Astrocyte of the cerebellum (primary cell): Measurements from ENCODE around the gene ASPN.
"Not testable (repeated sequence)": the region's sequence is repeated elsewhere in the genome, so short reads cannot be mapped to it uniquely, and the experiment has no call there.

ENCODE experiments used
- DNase-seq: peaks from one replicate; pipeline ENCODE4 v3.0.0-alpha.2; 2011; ENCODE audit warnings: low read depth
- H3K4me3 ChIP-seq: 2 replicates; pipeline ENCODE4 v1.5.1; 2011; ENCODE audit warnings: mild to moderate bottlenecking, low read depth, low read length, moderate library complexity
- CTCF ChIP-seq: IDR thresholded peaks from 2 replicates; pipeline ENCODE4 v1.5.1; 2012; ENCODE audit warnings: low read length, low read depth, moderate library complexity, mild to moderate bottlenecking; ENCODE audit errors: missing control alignments
- in situ Hi-C: cut with HindIII; loops from 2 replicates; pipeline ENCODE4 v1.10.0; 2017; ENCODE audit warnings: low sequenced_read_pairs

ASPN gene

GRCh38 chr9:92423612-92424011 lies 58.7 kb downstream of the ASPN start:
- H3K4me3 ChIP-seq, result peak overlapping the region; percentile 10
- in situ Hi-C loops, result no loop called here
- TF ChIP-seq CTCF, result no peak
- DNase-seq, result no peak

GRCh38 chr9:92422611-92423338 lies 59.5 kb downstream of the ASPN start:
- no peak for TF ChIP-seq CTCF
- H3K4me3 ChIP-seq, result no peak overlapping the region
- in situ Hi-C loops, result no loop called here
- DNase-seq, result no peak

GRCh38 chr9:92414566-92414965 lies 67.7 kb downstream of the ASPN start:
- in situ Hi-C loops, result no loop called here
- no peak overlapping the region for H3K4me3 ChIP-seq
- DNase-seq, result no peak
- no peak for TF ChIP-seq CTCF

GRCh38 chr9:92411157-92411556 lies 71.1 kb downstream of the ASPN start:
- DNase-seq, in situ Hi-C loops, H3K4me3 ChIP-seq: not testable (repeated sequence)

- DNase-seq, result no peak
- no peak for TF ChIP-seq CTCF
- in situ Hi-C loops, result no loop called here
- H3K4me3 ChIP-seq, result no peak overlapping the region
Observed at GRCh38 chr9:92408747-92409478, 73.4 kb downstream of the ASPN start.

GRCh38 chr9:92407818-92408217 lies 74.5 kb downstream of the ASPN start:
- TF ChIP-seq CTCF, result no peak
- in situ Hi-C loops, result no loop called here
- H3K4me3 ChIP-seq, result no peak overlapping the region
- no peak for DNase-seq

- in situ Hi-C loops, result no loop called here
- H3K4me3 ChIP-seq, result no peak overlapping the region
- TF ChIP-seq CTCF, result no peak
- no peak for DNase-seq
Observed at GRCh38 chr9:92406477-92406876, 75.8 kb downstream of the ASPN start.
